GM10266 (cell line): ENCODE data around the gene WNT10A.

Source experiments
- DNase-seq: peaks from one replicate; pipeline ENCODE4 v3.0.0; 2012; ENCODE audit errors: extremely low spot score
- CTCF ChIP-seq: IDR thresholded peaks from 2 replicates; pipeline ENCODE4 v1.5.1; 2012; ENCODE audit warnings: mild to moderate bottlenecking, low read depth; ENCODE audit not compliant: control insufficient read depth, insufficient read depth; ENCODE audit errors: missing control alignments

WNT10A gene

GRCh38 chr2:218894151-218894879, 13.7 kb downstream of the WNT10A start:
- no peak for DNase-seq
- TF ChIP-seq CTCF = no peak

- no peak for TF ChIP-seq CTCF
- peak; percentile 21 for DNase-seq
These were observed 14.2 kb downstream of the WNT10A start for GRCh38 chr2:218894880-218895157.

- TF ChIP-seq CTCF = no peak
These were observed 14.7 kb downstream of the WNT10A start for GRCh38 chr2:218895326-218895725.

GRCh38 chr2:218895759-218896500, 15.3 kb downstream of the WNT10A start:
- no peak for TF ChIP-seq CTCF
- peak; percentile 78 for DNase-seq

More at GRCh38 chr2:218895326-218895725, 14.7 kb downstream of the WNT10A start:
- peak; percentile 18 for DNase-seq

GRCh38 chr2:218896501-218897393, 16.1 kb downstream of the WNT10A start:
- TF ChIP-seq CTCF = no peak
- peak; percentile 94 for DNase-seq

- no peak for TF ChIP-seq CTCF
- no peak for DNase-seq
These were observed 16.9 kb downstream of the WNT10A start for GRCh38 chr2:218897394-218898108.
